Ovary (tissue), 3 donors: Measurements from ENCODE around the gene KLK11.

Experiments used
- EP300 ChIP-seq: sonication (generic); formaldehyde crosslinking; IDR thresholded peaks from one replicate; pipeline ENCODE4 v1.6.1; 2017; ENCODE audit warnings: antibody characterized with exemption
- POLR2A ChIP-seq: fragments of 450-650 bp; IDR thresholded peaks from one replicate; pipeline ENCODE4 v1.6.1; 2017; ENCODE audit warnings: antibody characterized with exemption, mild to moderate bottlenecking, moderate library complexity
- TF ChIP-seq, protein P1 (sequence below), 3 donors: fragments of 450-650 bp in 2 of 3; fragments of 200-600 bp in 1 of 3; IDR thresholded peaks; one replicate each; pipeline versions ENCODE4 v1.5.1 to v1.8.0; 2016 to 2022; ENCODE audit warnings: antibody characterized with exemption in 3 of 3, mild to moderate bottlenecking in 1 of 3
- donor health status: DM: no; HTN: no; CAD: no.

DNA sequence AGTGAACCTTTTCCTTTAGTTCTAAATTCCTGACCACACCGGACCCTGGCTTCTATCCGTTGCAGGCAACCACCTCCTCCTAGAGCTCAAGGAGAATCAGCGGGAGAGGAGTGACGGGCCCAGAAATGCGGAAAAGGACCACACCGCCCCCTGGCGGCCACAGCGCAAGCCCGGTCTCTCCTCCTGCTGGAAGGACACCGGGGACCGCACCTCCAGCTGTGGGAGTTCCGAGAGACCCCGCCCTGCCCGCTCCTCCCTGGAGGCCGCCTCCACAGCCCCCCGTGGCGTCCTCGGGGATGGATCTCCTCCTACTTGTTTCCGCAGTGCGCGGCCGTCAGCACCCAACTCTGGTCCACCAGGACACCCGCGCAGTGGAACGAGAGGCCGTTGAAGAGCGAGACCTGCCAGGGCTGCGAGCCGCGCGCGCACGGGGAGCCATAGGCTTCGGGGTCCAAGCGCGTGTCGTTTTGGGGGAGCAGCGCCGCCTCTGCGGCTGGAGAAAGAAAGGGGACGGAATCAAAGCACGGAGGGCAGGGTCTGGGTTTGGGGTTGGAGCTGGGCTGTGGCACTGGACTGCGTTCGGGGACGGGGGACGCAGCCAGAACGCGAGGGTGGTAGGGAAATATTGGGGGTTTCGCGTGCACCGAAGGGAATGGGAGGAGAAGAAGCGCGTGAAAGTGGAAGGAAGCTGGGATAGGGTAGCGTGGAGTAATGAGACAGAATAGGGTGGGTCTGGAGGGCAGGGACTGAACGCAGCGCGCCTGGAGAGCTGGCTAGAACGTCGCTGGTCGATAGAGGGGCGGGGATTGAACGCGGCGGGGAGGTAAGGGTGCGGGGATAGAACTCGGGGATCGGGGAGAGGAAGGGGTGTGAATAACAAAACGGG is 9.4 kb downstream of the KLK11 start:
- TF ChIP-seq POLR2A (peak; percentile 56), EP300 (no peak)
- TF ChIP-seq, protein P1, sequence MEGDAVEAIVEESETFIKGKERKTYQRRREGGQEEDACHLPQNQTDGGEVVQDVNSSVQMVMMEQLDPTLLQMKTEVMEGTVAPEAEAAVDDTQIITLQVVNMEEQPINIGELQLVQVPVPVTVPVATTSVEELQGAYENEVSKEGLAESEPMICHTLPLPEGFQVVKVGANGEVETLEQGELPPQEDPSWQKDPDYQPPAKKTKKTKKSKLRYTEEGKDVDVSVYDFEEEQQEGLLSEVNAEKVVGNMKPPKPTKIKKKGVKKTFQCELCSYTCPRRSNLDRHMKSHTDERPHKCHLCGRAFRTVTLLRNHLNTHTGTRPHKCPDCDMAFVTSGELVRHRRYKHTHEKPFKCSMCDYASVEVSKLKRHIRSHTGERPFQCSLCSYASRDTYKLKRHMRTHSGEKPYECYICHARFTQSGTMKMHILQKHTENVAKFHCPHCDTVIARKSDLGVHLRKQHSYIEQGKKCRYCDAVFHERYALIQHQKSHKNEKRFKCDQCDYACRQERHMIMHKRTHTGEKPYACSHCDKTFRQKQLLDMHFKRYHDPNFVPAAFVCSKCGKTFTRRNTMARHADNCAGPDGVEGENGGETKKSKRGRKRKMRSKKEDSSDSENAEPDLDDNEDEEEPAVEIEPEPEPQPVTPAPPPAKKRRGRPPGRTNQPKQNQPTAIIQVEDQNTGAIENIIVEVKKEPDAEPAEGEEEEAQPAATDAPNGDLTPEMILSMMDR (IDR thresholded peaks at IDR 0.05) = peak; percentile 59 to 86 (median 83)
